Measurements from ENCODE around the gene CNBD2. TPM values are rescaled to one million over a fixed set of nuclear protein-coding genes. Genes with fewer than 3 reads are reported as not detected.
"Not testable (repeated sequence)": the region's sequence is repeated elsewhere in the genome, so short reads cannot be mapped to it uniquely, and the experiment has no call there.

CNBD2 gene
- total RNA-seq, 6 donors from 2014 or later: 2.2 to 4.2 (median 3.7) TPM; not detected in 1

DNA sequence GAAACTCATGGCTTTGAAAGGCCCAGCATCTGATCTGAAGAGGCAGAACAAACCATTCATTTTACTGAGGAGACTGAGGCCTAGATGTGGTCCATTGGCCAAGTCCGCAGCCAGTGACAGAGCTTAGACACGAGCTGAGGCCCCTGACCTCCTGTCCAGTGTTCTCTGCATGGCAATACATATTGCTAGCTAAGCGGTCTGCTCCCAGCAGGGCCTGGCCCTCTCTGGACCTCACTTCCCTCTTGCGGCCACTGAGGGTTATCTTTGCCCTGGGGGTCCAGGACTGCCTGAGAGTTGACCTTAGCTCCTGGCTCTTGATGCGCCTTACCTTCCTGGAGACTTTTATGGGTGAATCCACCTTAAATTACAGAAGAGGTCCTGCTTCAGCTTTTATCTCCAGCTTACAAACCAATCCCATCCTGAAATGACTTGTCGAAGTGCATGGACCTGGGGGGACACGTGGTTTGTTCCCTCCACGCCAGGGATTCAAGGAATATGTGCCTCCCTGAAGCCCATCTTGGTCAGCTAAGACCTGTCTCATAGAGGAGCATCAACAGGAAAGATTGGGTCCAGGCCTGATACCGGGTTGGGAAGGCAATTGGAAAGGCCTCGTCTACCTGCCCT lies 75.6 kb downstream of the CNBD2 start:
- WGBS, 2 donors: 93 to 98% methylated on average over 8 to 10 of the region's 10 CpGs
- Histone ChIP-seq H3K4me1 (peaks cover 15 to 35% (median 20%) of the 10 kb centered on the region in 4 donors), H3K36me3 (peaks cover 0 to 17% (median 2%) of the 10 kb centered on the region in 4 donors), H3K4me3 (no peak overlapping the region), H3K9me3 (no peaks in the 10 kb centered on the region), H3K27ac (no peak overlapping the region), H3K27me3 (no peaks in the 10 kb centered on the region)
- no peak for TF ChIP-seq POLR2A (IDR thresholded peaks at IDR 0.05)
- TF ChIP-seq, protein P1, sequence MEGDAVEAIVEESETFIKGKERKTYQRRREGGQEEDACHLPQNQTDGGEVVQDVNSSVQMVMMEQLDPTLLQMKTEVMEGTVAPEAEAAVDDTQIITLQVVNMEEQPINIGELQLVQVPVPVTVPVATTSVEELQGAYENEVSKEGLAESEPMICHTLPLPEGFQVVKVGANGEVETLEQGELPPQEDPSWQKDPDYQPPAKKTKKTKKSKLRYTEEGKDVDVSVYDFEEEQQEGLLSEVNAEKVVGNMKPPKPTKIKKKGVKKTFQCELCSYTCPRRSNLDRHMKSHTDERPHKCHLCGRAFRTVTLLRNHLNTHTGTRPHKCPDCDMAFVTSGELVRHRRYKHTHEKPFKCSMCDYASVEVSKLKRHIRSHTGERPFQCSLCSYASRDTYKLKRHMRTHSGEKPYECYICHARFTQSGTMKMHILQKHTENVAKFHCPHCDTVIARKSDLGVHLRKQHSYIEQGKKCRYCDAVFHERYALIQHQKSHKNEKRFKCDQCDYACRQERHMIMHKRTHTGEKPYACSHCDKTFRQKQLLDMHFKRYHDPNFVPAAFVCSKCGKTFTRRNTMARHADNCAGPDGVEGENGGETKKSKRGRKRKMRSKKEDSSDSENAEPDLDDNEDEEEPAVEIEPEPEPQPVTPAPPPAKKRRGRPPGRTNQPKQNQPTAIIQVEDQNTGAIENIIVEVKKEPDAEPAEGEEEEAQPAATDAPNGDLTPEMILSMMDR (IDR thresholded peaks at IDR 0.05): no peak
- no peak for TF ChIP-seq POLR2AphosphoS5 (IDR thresholded peaks at IDR 0.05)
- TF ChIP-seq EP300 (IDR thresholded peaks at IDR 0.05): no peak
- ATAC-seq (ENCODE audit: low FRiP score in 2 of 2) (peak in 1 of 2 donors; percentile 16), DNase-seq (no peak)

DNA sequence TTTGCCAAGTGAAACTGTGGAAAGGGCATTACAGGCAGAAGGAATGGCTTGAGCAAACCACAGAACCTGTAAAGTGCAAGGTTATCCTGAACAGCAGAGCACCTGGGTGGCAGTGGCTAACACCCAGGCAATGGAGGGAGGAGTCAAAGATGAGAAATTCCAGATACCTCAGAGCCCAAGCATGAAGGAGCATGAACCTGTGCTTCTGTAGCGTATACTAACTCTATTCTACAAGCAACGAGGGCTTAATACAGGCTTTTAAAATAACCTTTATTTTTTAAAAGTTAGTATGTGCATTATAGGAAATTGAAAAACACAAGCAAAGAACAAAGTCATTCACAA lies 77.0 kb downstream of the CNBD2 start:
- no peak for TF ChIP-seq EP300 (IDR thresholded peaks at IDR 0.05)
- TF ChIP-seq, protein P1 (IDR thresholded peaks at IDR 0.05): no peak
- TF ChIP-seq POLR2AphosphoS5 (IDR thresholded peaks at IDR 0.05): no peak
- TF ChIP-seq POLR2A (IDR thresholded peaks at IDR 0.05): no peak
- no peak for ATAC-seq (ENCODE audit: low FRiP score in 2 of 2)
- Histone ChIP-seq H3K4me3 (no peak overlapping the region), H3K9me3 (no peaks in the 10 kb centered on the region), H3K36me3 (peaks cover 0 to 17% (median 2%) of the 10 kb centered on the region in 4 donors), H3K27me3 (no peaks in the 10 kb centered on the region), H3K27ac (no peak overlapping the region), H3K4me1 (peaks cover 15 to 35% (median 20%) of the 10 kb centered on the region in 4 donors)
- 77 to 81% methylated on average over 2 of the region's 2 CpGs for WGBS, 2 donors
- DNase-seq: no peak

DNA sequence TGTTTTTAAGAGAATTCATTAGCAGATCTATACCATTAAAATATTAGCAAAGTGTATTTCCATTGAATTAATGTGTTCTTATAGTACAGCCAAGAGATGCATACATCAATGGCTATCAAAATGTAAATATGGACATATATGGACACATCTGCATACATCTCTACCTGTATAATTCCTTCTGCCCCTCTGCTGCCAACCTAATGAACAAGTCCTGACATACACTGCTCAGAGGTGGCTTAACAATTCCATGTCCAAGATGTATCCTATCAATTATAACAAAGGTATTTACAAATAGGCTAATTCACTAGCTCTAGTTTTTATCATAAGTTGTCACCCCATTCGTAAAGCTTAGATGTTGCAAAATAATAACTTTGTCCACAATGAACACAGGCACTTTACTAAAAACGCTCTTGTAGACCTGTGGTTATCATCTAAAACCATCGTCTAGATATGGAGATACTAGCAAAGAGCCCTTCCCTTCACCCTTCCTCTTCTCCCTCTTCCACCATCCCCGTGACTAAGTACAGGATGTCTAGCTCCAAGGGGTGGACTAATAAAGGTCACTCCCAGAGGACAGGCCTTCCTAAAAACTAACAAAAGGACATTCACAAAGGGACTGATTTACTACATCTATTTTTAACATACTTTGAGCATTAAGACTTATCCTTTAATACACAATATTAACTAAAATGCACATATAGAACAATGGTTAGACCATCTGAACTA lies 77.8 kb downstream of the CNBD2 start:
- not testable (repeated sequence) for H3K27ac ChIP-seq; H3K4me3 ChIP-seq; ATAC-seq (ENCODE audit: low FRiP score in 2 of 2); DNase-seq; H3K9me3 ChIP-seq; H3K27me3 ChIP-seq
- 55 to 58% methylated on average over 4 of the region's 4 CpGs for WGBS, 2 donors
- Histone ChIP-seq H3K4me1 (peaks cover 17 to 38% (median 21%) of the 10 kb centered on the region in 4 donors), H3K36me3 (peaks cover 0 to 17% (median 2%) of the 10 kb centered on the region in 4 donors)

DNA sequence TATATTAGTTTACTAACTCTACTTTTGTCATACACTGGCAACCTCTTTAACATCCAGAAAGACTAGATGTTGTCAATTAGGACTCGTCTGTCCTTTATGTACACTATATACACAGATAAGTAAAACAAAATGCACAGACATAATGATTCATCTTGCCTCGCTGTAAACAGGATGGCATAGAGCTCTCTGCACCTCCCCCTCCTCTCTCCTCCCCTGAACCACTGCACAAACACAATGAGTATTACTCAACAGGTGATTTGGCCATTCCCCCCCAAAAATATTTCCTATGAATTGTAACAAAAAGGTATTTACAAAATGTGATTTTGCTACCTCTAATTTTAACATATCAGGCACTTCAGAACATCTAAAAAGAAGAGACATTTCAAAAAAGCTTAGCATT lies 81.0 kb downstream of the CNBD2 start:
- H3K27ac ChIP-seq: peak overlapping the region in 2 of 4 donors; percentile 100
- not testable (repeated sequence) for DNase-seq; ATAC-seq (ENCODE audit: low FRiP score in 2 of 2); H3K27me3 ChIP-seq; H3K9me3 ChIP-seq
- H3K36me3 ChIP-seq: peaks cover 0 to 14% (median 2%) of the 10 kb centered on the region in 4 donors
- WGBS, 2 donors: 0 to 6% methylated on average over 2 of the region's 2 CpGs
- H3K4me3 ChIP-seq: peak overlapping the region in 3 of 4 donors; percentile 72 to 98 (median 97)
- H3K4me1 ChIP-seq: peaks cover 18 to 42% (median 23%) of the 10 kb centered on the region in 4 donors

DNA sequence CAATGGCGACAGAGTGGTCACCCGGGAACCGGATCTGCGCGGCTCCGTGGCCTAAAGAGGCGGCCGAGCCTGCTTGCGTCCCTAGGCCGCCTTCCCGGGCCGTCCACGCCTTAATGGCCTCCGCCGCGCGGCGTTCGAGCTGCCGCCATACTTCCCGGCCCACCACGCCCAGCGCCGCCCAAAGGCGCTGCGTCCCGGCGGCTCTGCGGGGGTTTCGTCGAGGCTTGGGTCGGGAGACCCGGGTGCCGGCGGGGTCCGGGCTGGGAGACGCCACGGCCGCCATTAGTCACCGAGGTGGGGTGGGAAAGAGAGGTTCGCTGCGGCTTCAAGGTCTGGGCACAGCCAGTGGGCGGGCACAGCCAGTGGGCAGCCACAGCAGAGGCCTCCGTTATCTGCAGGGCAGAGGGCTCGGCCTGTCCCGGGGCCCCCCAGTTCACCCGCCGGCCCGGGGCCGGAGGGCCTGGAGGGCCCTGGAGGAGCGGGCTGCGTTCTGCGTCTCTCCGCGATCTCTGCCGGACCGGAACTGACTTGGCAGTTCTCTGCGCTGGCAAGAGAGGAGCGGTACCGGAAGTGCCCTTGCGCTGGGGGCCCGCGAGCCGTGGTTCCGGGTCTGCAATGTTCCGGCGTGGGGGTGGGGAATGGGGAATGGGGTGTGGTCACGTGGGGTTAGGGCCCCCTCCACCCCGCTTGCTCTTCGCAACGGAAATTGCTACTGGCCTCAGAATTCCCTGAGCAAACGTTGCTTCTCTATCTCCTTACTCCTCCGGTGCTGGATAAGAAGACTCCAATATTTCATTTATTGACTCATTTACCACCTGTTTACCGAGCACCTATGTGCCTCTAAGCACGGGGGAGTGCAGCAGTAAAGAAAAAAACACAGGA lies 82.3 kb downstream of the CNBD2 start:
- DNase-seq: peak; percentile 94 to 95
- Histone ChIP-seq H3K36me3 (peaks cover 0 to 11% (median 0%) of the 10 kb centered on the region in 4 donors), H3K27ac (peak overlapping the region; percentile 100), H3K27me3 (no peaks in the 10 kb centered on the region), H3K4me3 (peak overlapping the region; percentile 62 to 98 (median 84)), H3K9me3 (no peaks in the 10 kb centered on the region), H3K4me1 (peaks cover 18 to 35% (median 23%) of the 10 kb centered on the region in 4 donors)
- TF ChIP-seq POLR2A (IDR thresholded peaks at IDR 0.05): peak; percentile 91 to 99 (median 96)
- TF ChIP-seq, protein P1 (IDR thresholded peaks at IDR 0.05): peak in 2 of 6 experiments; percentile 22 to 25
- peak; percentile 100 for TF ChIP-seq POLR2AphosphoS5 (IDR thresholded peaks at IDR 0.05)
- TF ChIP-seq EP300 (IDR thresholded peaks at IDR 0.05): peak in 1 of 4 donors; percentile 79
- peak; percentile 99 for ATAC-seq (ENCODE audit: low FRiP score in 2 of 2)
- WGBS, 2 donors: 1% methylated on average over 8 to 53 of the region's 75 CpGs
